22Rv1 (cell line): ENCODE data around the gene VMP1.

ENCODE experiments used
- ZFX ChIP-seq: fragments of 450-650 bp; IDR thresholded peaks from 2 replicates; pipeline ENCODE4 v1.6.1; 2017; ENCODE audit warnings: antibody characterized with exemption, borderline replicate concordance
- TF ChIP-seq, protein P1 (sequence below): fragments of 450-650 bp; IDR thresholded peaks from 2 replicates; pipeline ENCODE4 v1.5.1; 2017; ENCODE audit warnings: mild to moderate bottlenecking

DNA sequence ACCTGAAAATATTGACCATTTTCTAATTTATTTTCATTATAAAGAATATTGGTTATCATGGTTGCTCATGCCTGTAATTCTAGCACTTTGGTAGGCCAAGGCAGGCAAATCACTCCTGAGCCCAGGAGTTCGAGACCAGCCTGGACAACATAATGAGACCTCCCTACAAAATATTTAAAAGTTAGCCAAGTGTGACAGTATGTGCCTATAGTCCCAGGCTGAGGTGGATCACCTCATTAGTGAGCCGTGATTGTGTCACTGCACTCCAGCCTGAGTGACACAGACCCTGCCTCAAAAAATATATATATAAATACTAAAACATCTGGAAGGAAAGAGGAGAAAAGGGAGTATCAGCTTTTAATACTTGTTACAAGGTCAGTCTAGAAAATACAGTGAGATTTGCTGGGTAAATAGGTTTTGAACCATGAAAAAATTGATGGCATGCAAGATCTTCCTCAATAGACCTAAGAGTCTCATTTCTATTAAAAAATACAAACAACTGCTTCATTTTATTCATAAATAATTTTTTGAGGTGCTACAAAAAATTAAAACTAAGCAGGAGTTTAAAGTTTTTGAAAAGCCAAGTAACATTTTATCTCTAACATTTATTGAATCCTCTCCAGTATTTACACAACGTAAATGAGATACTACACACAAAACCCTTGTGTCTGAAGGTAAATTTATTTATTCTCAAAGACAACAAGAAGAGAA, 137.6 kb downstream of the VMP1 start:
- TF ChIP-seq, protein P1, sequence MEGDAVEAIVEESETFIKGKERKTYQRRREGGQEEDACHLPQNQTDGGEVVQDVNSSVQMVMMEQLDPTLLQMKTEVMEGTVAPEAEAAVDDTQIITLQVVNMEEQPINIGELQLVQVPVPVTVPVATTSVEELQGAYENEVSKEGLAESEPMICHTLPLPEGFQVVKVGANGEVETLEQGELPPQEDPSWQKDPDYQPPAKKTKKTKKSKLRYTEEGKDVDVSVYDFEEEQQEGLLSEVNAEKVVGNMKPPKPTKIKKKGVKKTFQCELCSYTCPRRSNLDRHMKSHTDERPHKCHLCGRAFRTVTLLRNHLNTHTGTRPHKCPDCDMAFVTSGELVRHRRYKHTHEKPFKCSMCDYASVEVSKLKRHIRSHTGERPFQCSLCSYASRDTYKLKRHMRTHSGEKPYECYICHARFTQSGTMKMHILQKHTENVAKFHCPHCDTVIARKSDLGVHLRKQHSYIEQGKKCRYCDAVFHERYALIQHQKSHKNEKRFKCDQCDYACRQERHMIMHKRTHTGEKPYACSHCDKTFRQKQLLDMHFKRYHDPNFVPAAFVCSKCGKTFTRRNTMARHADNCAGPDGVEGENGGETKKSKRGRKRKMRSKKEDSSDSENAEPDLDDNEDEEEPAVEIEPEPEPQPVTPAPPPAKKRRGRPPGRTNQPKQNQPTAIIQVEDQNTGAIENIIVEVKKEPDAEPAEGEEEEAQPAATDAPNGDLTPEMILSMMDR, result no peak
- no peak for TF ChIP-seq ZFX
